ENCODE results near the gene CAPRIN2. TPM values are rescaled to one million over a fixed set of nuclear protein-coding genes. Genes with fewer than 3 reads are reported as not detected.

The CAPRIN2 gene
- total and polyA plus RNA-seq, 3 donors from 2014 or later: 43.7 to 108 (median 74.5) TPM

- no peak for DNase-seq
- H3K4me3 ChIP-seq: no peak overlapping the region
Observed at GRCh38 chr12:30730011-30730410, 24.7 kb downstream of the CAPRIN2 start.

GRCh38 chr12:30729547-30729946, 25.2 kb downstream of the CAPRIN2 start:
- H3K36me3 ChIP-seq (ENCODE audit: low read depth, missing control alignments): no peaks in the 10 kb centered on the region
- no peak overlapping the region for H3K27ac ChIP-seq
- H3K27me3 ChIP-seq: no peaks in the 10 kb centered on the region
- H3K4me1 ChIP-seq: no peaks in the 10 kb centered on the region
- TF ChIP-seq CTCF (IDR thresholded peaks at IDR 0.05): no peak
- no peak for TF ChIP-seq POLR2A (IDR thresholded peaks at IDR 0.05)
- no peak overlapping the region for H3K4me3 ChIP-seq
- H3K9me3 ChIP-seq: no peaks in the 10 kb centered on the region
- intact Hi-C loops (cut with DNase I; ENCODE audit: low total_unique reads): no loop called here
- 88 to 93% methylated on average over 4 of the region's 4 CpGs for WGBS, 2 donors
- no peak for DNase-seq

More at GRCh38 chr12:30730011-30730410, 24.7 kb downstream of the CAPRIN2 start:
- intact Hi-C loops (cut with DNase I; ENCODE audit: low total_unique reads): no loop called here
- Histone ChIP-seq H3K36me3 (ENCODE audit: low read depth, missing control alignments) (no peaks in the 10 kb centered on the region), H3K9me3 (no peaks in the 10 kb centered on the region), H3K4me1 (no peaks in the 10 kb centered on the region), H3K27ac (no peak overlapping the region), H3K27me3 (no peaks in the 10 kb centered on the region)
- TF ChIP-seq CTCF (IDR thresholded peaks at IDR 0.05) (no peak), POLR2A (IDR thresholded peaks at IDR 0.05) (no peak)
- WGBS, 2 donors: 92 to 94% methylated on average over 2 of the region's 2 CpGs

GRCh38 chr12:30726647-30727046, 28.1 kb downstream of the CAPRIN2 start:
- Histone ChIP-seq H3K36me3 (ENCODE audit: low read depth, missing control alignments) (no peaks in the 10 kb centered on the region), H3K27me3 (no peaks in the 10 kb centered on the region), H3K9me3 (no peaks in the 10 kb centered on the region), H3K4me3 (no peak overlapping the region), H3K27ac (no peak overlapping the region), H3K4me1 (no peaks in the 10 kb centered on the region)
- DNase-seq: no peak
- TF ChIP-seq POLR2A (IDR thresholded peaks at IDR 0.05): no peak
- WGBS, 2 donors: 93 to 95% methylated on average over 1 of the region's 1 CpG
- intact Hi-C loops (cut with DNase I; ENCODE audit: low total_unique reads): no loop called here

- 78 to 87% methylated on average over 1 of the region's 1 CpG for WGBS, 2 donors
- H3K36me3 ChIP-seq (ENCODE audit: low read depth, missing control alignments): no peaks in the 10 kb centered on the region
- no peak for DNase-seq
Observed at GRCh38 chr12:30725739-30726138, 29.0 kb downstream of the CAPRIN2 start.

GRCh38 chr12:30719060-30719459, 35.7 kb downstream of the CAPRIN2 start:
- intact Hi-C loops (cut with DNase I; ENCODE audit: low total_unique reads): no loop called here
- Histone ChIP-seq H3K36me3 (ENCODE audit: low read depth, missing control alignments) (no peaks in the 10 kb centered on the region), H3K27ac (no peak overlapping the region), H3K4me1 (no peaks in the 10 kb centered on the region), H3K4me3 (no peak overlapping the region), H3K27me3 (no peaks in the 10 kb centered on the region), H3K9me3 (no peaks in the 10 kb centered on the region)
- 57 to 79% methylated on average over 1 of the region's 1 CpG for WGBS, 2 donors
- TF ChIP-seq CTCF (IDR thresholded peaks at IDR 0.05): no peak
- TF ChIP-seq POLR2A (IDR thresholded peaks at IDR 0.05): no peak
- DNase-seq: no peak

More at GRCh38 chr12:30725739-30726138, 29.0 kb downstream of the CAPRIN2 start:
- TF ChIP-seq CTCF (IDR thresholded peaks at IDR 0.05): no peak
- TF ChIP-seq POLR2A (IDR thresholded peaks at IDR 0.05): no peak
- intact Hi-C loops (cut with DNase I; ENCODE audit: low total_unique reads): no loop called here
- Histone ChIP-seq H3K27me3 (no peaks in the 10 kb centered on the region), H3K9me3 (no peaks in the 10 kb centered on the region), H3K27ac (no peak overlapping the region), H3K4me3 (no peak overlapping the region), H3K4me1 (no peaks in the 10 kb centered on the region)

Measured in testis (tissue), 3 donors.